ENCODE data around the gene PFN4.

DNA sequence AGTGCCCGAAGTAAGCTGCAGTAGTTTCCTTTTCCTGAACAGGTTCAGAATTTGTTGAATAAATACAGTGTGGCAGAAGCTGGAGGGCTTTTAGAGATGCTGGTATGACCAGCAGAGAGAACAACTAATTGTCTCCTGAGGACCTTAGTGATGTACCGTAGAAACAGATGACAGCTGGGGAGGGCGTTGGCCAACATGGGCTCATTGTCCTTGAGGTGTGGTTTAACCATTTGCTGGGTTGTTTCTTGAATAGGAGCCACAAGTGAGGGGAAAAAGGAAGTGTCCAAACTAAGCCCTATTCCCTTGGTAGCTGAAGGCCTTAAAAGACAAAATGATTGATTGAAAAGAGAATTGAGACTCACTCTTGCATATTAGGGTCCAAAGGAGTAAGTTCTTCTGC lies 40.1 kb upstream of the PFN4 start:
- TF ChIP-seq SMC3 (conservative IDR thresholded peaks at IDR 0.05; ENCODE audit: poor library complexity) = no peak
- TF ChIP-seq POLR2AphosphoS5 (IDR thresholded peaks at IDR 0.05) = no peak

Data from neural cell (in vitro differentiated cells).